Natural killer cell (primary cell): ENCODE results near the gene FAIM. TPM values are rescaled to one million over a fixed set of nuclear protein-coding genes. Genes with fewer than 3 reads are reported as not detected.

Source experiments
- ATAC-seq, 3 donors: fragments of 150-1000 bp in 2 of 3; fragments of 200-7000 bp in 1 of 3; cut with Tn5 transposase; 1 replicate in 1 of 3; 2 replicates in 2 of 3; pipeline ENCODE4 v1.10.0; 2021; ENCODE audit warnings: mild to moderate bottlenecking in 2 of 3, moderate library complexity in 2 of 3
- DNase-seq, 2 donors: peaks; one replicate each; pipeline versions ENCODE4 v3.0.0 to v3.0.0-alpha.2; 2013 to 2021; ENCODE audit warnings: mixed read lengths in 1 of 2
- H3K27ac ChIP-seq: one replicate; pipeline ENCODE4 v1.5.1; 2013; ENCODE audit warnings: mild to moderate bottlenecking, low read length
- H3K27me3 ChIP-seq: one replicate; pipeline ENCODE4 v1.6.1; 2013; ENCODE audit warnings: low read length; ENCODE audit not compliant: control insufficient read depth, insufficient read depth
- H3K36me3 ChIP-seq: one replicate; pipeline ENCODE4 v1.6.1; 2013; ENCODE audit warnings: low read length; ENCODE audit not compliant: control insufficient read depth, insufficient read depth
- H3K4me1 ChIP-seq: one replicate; pipeline ENCODE4 v1.6.1; 2013; ENCODE audit warnings: low read length; ENCODE audit not compliant: control insufficient read depth, insufficient read depth
- H3K4me3 ChIP-seq: one replicate; pipeline ENCODE4 v1.5.1; 2013; ENCODE audit warnings: low read length
- H3K9me3 ChIP-seq: one replicate; pipeline ENCODE4 v1.6.1; 2013; ENCODE audit warnings: low read length; ENCODE audit not compliant: control insufficient read depth, insufficient read depth
- H3K27ac Mint-ChIP-seq, 2 donors: one replicate each; pipeline ENCODE4 v1.8.0; 2022; ENCODE audit warnings: mild to moderate bottlenecking in 2 of 2, mixed read lengths in 2 of 2, moderate library complexity in 1 of 2
- H3K27me3 Mint-ChIP-seq, 2 donors: one replicate each; pipeline ENCODE4 v1.8.0; 2022; ENCODE audit warnings: low read depth in 2 of 2, mixed read lengths in 2 of 2
- H3K36me3 Mint-ChIP-seq: one replicate; pipeline ENCODE4 v1.8.0; 2022; ENCODE audit warnings: mixed read lengths
- H3K4me1 Mint-ChIP-seq, 2 donors: one replicate each; pipeline ENCODE4 v1.8.0; 2022; ENCODE audit warnings: mixed read lengths in 2 of 2
- H3K4me3 Mint-ChIP-seq: one replicate; pipeline ENCODE4 v1.8.0; 2022; ENCODE audit warnings: mild to moderate bottlenecking, moderate library complexity, mixed read lengths
- H3K9me3 Mint-ChIP-seq, 2 donors: one replicate each; pipeline ENCODE4 v1.8.0; 2022; ENCODE audit warnings: mixed read lengths in 2 of 2
- CTCF ChIP-seq: fragments of 200-600 bp; IDR thresholded peaks from one replicate; pipeline ENCODE4 v1.8.0; 2022; ENCODE audit warnings: antibody characterized with exemption
- intact Hi-C: fragments of 100-400 bp; cut with micrococcal nuclease; formaldehyde crosslinking; loops from one replicate; pipeline ENCODE4 v1.14.2; 2022
- total RNA-seq, 4 donors: library from RNA; stranded (reverse); fragments of 120-200 nt in 1 of 4; gene quantifications; one replicate each; pipeline versions ENCODE4 v1.2.3 to v1.2.4, GENCODE V29; 2013 to 2022

Gene FAIM
- total RNA-seq, 3 donors from 2014 or later (not counting 1 experiment from before 2014, with no cell fraction given) = 4.6 to 7.6 (median 5.6) TPM

- H3K4me3 ChIP-seq = no peak overlapping the region
- no peaks in the 10 kb centered on the region for H3K27me3 ChIP-seq
- no peaks in the 10 kb centered on the region for H3K9me3 ChIP-seq
- peaks cover 5% of the 10 kb centered on the region for H3K36me3 ChIP-seq
- ATAC-seq (no peak), DNase-seq (no peak)
- peaks cover 12% of the 10 kb centered on the region in 2 donors for H3K4me1 Mint-ChIP-seq
- intact Hi-C loops = no loop called here
- H3K9me3 Mint-ChIP-seq = no peaks in the 10 kb centered on the region
- H3K27ac Mint-ChIP-seq = no peak overlapping the region
- no peak overlapping the region for H3K4me3 Mint-ChIP-seq
- H3K27me3 Mint-ChIP-seq = no peaks in the 10 kb centered on the region
- no peak for TF ChIP-seq CTCF
- no peaks in the 10 kb centered on the region for H3K36me3 Mint-ChIP-seq
- peaks cover 8% of the 10 kb centered on the region for H3K4me1 ChIP-seq
- H3K27ac ChIP-seq = no peak overlapping the region
Observed at GRCh38 chr3:138682648-138683047, 74.1 kb downstream of the FAIM start.

Other genes starting within 250 kb of the FAIM start
- not detected for gene ESYT3, start 174.2 kb upstream of the FAIM start, total RNA-seq
- gene CEP70, start 14.5 kb upstream of the FAIM start, total RNA-seq = 10 to 100 TPM; 17.0 to 23.9 (median 22.7) TPM
- 10 to 100 TPM; 13.2 to 20.2 (median 18.0) TPM for gene PIK3CB, start 226.2 kb downstream of the FAIM start, total RNA-seq